Measurements from ENCODE around the gene RNF144A. TPM values are rescaled to one million over a fixed set of nuclear protein-coding genes. Genes with fewer than 3 reads are reported as not detected.

Gene RNF144A
- polyA plus RNA-seq, 3 donors, result 0.30 to 0.68 (median 0.48) TPM

DNA sequence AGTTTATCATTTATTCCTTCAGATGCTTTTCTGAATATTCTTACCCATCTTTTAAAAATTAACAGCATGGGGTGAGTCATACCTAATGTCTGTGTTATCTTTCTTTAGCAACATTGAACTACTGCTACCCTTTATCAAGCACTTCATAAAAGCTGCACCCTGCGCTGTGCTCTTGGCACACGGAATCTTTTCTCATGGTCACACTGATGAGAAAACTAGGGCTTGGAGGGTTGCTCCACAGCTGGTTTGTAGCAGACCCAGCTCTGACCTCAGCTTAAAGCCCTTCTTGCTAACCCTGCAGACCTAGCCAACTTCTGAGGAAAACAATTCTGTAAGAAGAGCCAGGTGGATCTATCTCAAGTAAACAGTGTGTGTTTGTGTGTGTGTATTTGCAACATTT lies 106.3 kb downstream of the RNF144A start:
- no peak overlapping the region for H3K4me2 ChIP-seq (replicated peaks; ENCODE audit: extremely low read depth, low read length, poor library complexity, severe bottlenecking)
- no peaks in the 10 kb centered on the region for H4K20me1 ChIP-seq (ENCODE audit: insufficient read depth, low read length)
- H3K4me3 Mint-ChIP-seq, result no peak overlapping the region
- TF ChIP-seq, protein P1, sequence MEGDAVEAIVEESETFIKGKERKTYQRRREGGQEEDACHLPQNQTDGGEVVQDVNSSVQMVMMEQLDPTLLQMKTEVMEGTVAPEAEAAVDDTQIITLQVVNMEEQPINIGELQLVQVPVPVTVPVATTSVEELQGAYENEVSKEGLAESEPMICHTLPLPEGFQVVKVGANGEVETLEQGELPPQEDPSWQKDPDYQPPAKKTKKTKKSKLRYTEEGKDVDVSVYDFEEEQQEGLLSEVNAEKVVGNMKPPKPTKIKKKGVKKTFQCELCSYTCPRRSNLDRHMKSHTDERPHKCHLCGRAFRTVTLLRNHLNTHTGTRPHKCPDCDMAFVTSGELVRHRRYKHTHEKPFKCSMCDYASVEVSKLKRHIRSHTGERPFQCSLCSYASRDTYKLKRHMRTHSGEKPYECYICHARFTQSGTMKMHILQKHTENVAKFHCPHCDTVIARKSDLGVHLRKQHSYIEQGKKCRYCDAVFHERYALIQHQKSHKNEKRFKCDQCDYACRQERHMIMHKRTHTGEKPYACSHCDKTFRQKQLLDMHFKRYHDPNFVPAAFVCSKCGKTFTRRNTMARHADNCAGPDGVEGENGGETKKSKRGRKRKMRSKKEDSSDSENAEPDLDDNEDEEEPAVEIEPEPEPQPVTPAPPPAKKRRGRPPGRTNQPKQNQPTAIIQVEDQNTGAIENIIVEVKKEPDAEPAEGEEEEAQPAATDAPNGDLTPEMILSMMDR (IDR thresholded peaks at IDR 0.05), result no peak
- no peaks in the 10 kb centered on the region for H3K27me3 ChIP-seq (ENCODE audit: control insufficient read depth in 2 of 2, insufficient read depth in 2 of 2, low read length in 2 of 2)
- H3K9ac ChIP-seq (ENCODE audit: insufficient read depth, low read length, poor library complexity, severe bottlenecking), result no peak overlapping the region
- peaks cover 6 to 34% of the 10 kb centered on the region in 2 donors for H3K36me3 ChIP-seq (replicated peaks in 1 of 2; ENCODE audit: control insufficient read depth in 1 of 2, insufficient read depth in 2 of 2, low read length in 2 of 2)
- WGBS (ENCODE audit: insufficient coverage), result 100% methylated on average over 2 of the region's 2 CpGs
- H3K4me3 ChIP-seq (replicated peaks in 1 of 3; ENCODE audit: low read depth in 2 of 3, low read length in 3 of 3), result no peak overlapping the region
- H3K27ac ChIP-seq (ENCODE audit: low read depth in 1 of 2, low read length in 2 of 2), result no peak overlapping the region
- intact Hi-C loops (cut with micrococcal nuclease), result no loop called here
- H3K27me3 Mint-ChIP-seq (ENCODE audit: low read depth in 3 of 3), result no peaks in the 10 kb centered on the region
- H3K36me3 Mint-ChIP-seq, result peaks cover 24 to 29% of the 10 kb centered on the region in 2 donors
- peaks cover 1% of the 10 kb centered on the region for H3K4me1 Mint-ChIP-seq
- H3K9me3 Mint-ChIP-seq, result no peaks in the 10 kb centered on the region
- H3K79me2 ChIP-seq (ENCODE audit: insufficient read depth, low read length), result no peaks in the 10 kb centered on the region
- no peaks in the 10 kb centered on the region for H3K9me3 ChIP-seq (replicated peaks in 1 of 2; ENCODE audit: control insufficient read depth in 1 of 2, insufficient read depth in 1 of 2, low read length in 2 of 2)
- H3K4me1 ChIP-seq (ENCODE audit: control insufficient read depth in 1 of 2, insufficient read depth in 2 of 2, low read length in 2 of 2), result no peaks in the 10 kb centered on the region
- no peak overlapping the region for H2AFZ ChIP-seq (ENCODE audit: insufficient read depth, low read depth, low read length, poor library complexity, severe bottlenecking)
- peak overlapping the region in 1 of 7 donors; percentile 62 for H3K27ac Mint-ChIP-seq
- DNase-seq, result no peak

DNA sequence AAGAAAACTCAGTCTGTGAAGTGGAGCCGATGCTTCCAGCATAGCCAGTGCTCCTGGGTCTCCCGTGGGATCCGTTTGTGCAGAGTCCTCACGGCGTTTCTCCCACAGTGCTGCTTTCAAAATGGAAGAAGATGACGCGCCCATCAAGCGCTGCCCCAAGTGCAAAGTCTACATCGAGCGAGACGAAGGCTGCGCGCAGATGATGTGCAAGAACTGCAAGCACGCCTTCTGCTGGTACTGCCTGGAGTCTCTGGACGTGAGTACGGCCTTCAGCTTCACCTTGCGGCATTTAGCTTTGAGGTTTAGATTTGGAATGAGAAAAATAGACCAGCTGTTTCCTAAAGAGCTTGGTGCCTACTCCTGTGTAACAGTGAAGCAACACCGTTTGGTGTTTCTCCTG lies 107.0 kb downstream of the RNF144A start:
- Mint-ChIP-seq H3K9me3 (no peaks in the 10 kb centered on the region), H3K4me1 (peaks cover 9% of the 10 kb centered on the region), H3K36me3 (peaks cover 24 to 29% of the 10 kb centered on the region in 2 donors), H3K27me3 (ENCODE audit: low read depth in 3 of 3) (no peaks in the 10 kb centered on the region), H3K27ac (no peak overlapping the region), H3K4me3 (no peak overlapping the region)
- 97% methylated on average over 18 of the region's 18 CpGs for WGBS (ENCODE audit: insufficient coverage)
- H3K9ac ChIP-seq (ENCODE audit: insufficient read depth, low read length, poor library complexity, severe bottlenecking), result no peak overlapping the region
- no peak overlapping the region for H3K4me2 ChIP-seq (replicated peaks; ENCODE audit: extremely low read depth, low read length, poor library complexity, severe bottlenecking)
- TF ChIP-seq, protein P1 (IDR thresholded peaks at IDR 0.05), result no peak
- H3K36me3 ChIP-seq (replicated peaks in 1 of 2; ENCODE audit: control insufficient read depth in 1 of 2, insufficient read depth in 2 of 2, low read length in 2 of 2), result peaks cover 6 to 34% of the 10 kb centered on the region in 2 donors
- no peaks in the 10 kb centered on the region for H3K79me2 ChIP-seq (ENCODE audit: insufficient read depth, low read length)
- H3K27me3 ChIP-seq (ENCODE audit: control insufficient read depth in 2 of 2, insufficient read depth in 2 of 2, low read length in 2 of 2), result no peaks in the 10 kb centered on the region
- DNase-seq, result no peak
- H3K4me1 ChIP-seq (ENCODE audit: control insufficient read depth in 1 of 2, insufficient read depth in 2 of 2, low read length in 2 of 2), result peaks cover 0 to 7% of the 10 kb centered on the region in 2 donors
- H4K20me1 ChIP-seq (ENCODE audit: insufficient read depth, low read length), result no peaks in the 10 kb centered on the region
- H2AFZ ChIP-seq (ENCODE audit: insufficient read depth, low read depth, low read length, poor library complexity, severe bottlenecking), result no peak overlapping the region
- no peaks in the 10 kb centered on the region for H3K9me3 ChIP-seq (replicated peaks in 1 of 2; ENCODE audit: control insufficient read depth in 1 of 2, insufficient read depth in 1 of 2, low read length in 2 of 2)
- intact Hi-C loops (cut with micrococcal nuclease), result no loop called here
- no peak overlapping the region for H3K4me3 ChIP-seq (replicated peaks in 1 of 3; ENCODE audit: low read depth in 2 of 3, low read length in 3 of 3)
- no peak overlapping the region for H3K27ac ChIP-seq (ENCODE audit: low read depth in 1 of 2, low read length in 2 of 2)

Measured in CD14-positive monocyte (primary cell).